Measurements from ENCODE around the gene CCDC170.

Gene CCDC170

GRCh38 chr6:151624481-151624880, 130.7 kb downstream of the CCDC170 start:
- no peak for FAIRE-seq

- FAIRE-seq: no peak
These were observed 131.2 kb downstream of the CCDC170 start for GRCh38 chr6:151624900-151625536.

GRCh38 chr6:151627689-151628444, 134.1 kb downstream of the CCDC170 start:
- peak; percentile 71 for FAIRE-seq

GRCh38 chr6:151629791-151630190, 136.0 kb downstream of the CCDC170 start:
- no peak for FAIRE-seq

GRCh38 chr6:151630387-151630786, 136.6 kb downstream of the CCDC170 start:
- no peak for FAIRE-seq

- FAIRE-seq: peak; percentile 48
These were observed 137.3 kb downstream of the CCDC170 start for GRCh38 chr6:151630991-151631655.

GRCh38 chr6:151632415-151632987, 138.7 kb downstream of the CCDC170 start:
- FAIRE-seq: peak; percentile 76

GRCh38 chr6:151633526-151634335, 139.9 kb downstream of the CCDC170 start:
- FAIRE-seq: no peak

- FAIRE-seq: no peak
These were observed 140.5 kb downstream of the CCDC170 start for GRCh38 chr6:151634336-151634720.

- no peak for FAIRE-seq
These were observed 141.9 kb downstream of the CCDC170 start for GRCh38 chr6:151635741-151636140.

GRCh38 chr6:151637814-151638213, 144.0 kb downstream of the CCDC170 start:
- no peak for FAIRE-seq

GRCh38 chr6:151639750-151640149, 145.9 kb downstream of the CCDC170 start:
- no peak for FAIRE-seq

- FAIRE-seq: no peak
These were observed 147.2 kb downstream of the CCDC170 start for GRCh38 chr6:151641028-151641427.

GRCh38 chr6:151647976-151648639, 154.3 kb downstream of the CCDC170 start:
- no peak for FAIRE-seq

- FAIRE-seq: no peak
These were observed 156.0 kb downstream of the CCDC170 start for GRCh38 chr6:151649835-151650234.

- no peak for FAIRE-seq
These were observed 157.8 kb downstream of the CCDC170 start for GRCh38 chr6:151651639-151652038.

GRCh38 chr6:151652325-151652724, 158.5 kb downstream of the CCDC170 start:
- no peak for FAIRE-seq

- FAIRE-seq: no peak
These were observed 161.3 kb downstream of the CCDC170 start for GRCh38 chr6:151655099-151655498.

- FAIRE-seq: no peak
These were observed 162.6 kb downstream of the CCDC170 start for GRCh38 chr6:151656392-151656791.

GRCh38 chr6:151658091-151658490, 164.3 kb downstream of the CCDC170 start:
- FAIRE-seq: no peak

- no peak for FAIRE-seq
These were observed 165.4 kb downstream of the CCDC170 start for GRCh38 chr6:151659212-151659611.

GRCh38 chr6:151661509-151661908, 167.7 kb downstream of the CCDC170 start:
- no peak for FAIRE-seq

All from endometrium (tissue), 2 donors.